MG63 (cell line): ENCODE results near the gene HTRA3. TPM values are rescaled to one million over a fixed set of nuclear protein-coding genes. Genes with fewer than 3 reads are reported as not detected.

ENCODE experiments used
- DNase-seq: peaks from one replicate; pipeline ENCODE4 v3.0.0-alpha.2; 2020
- H3K27me3 ChIP-seq: fragments of 250-450 bp; sonication (Bioruptor Pico); 2 replicates; pipeline ENCODE4 v1.5.1; 2020; ENCODE audit warnings: mild to moderate bottlenecking, moderate library complexity
- H3K36me3 ChIP-seq: fragments of 250-450 bp; sonication (Bioruptor Pico); 2 replicates; pipeline ENCODE4 v1.5.1; 2020; ENCODE audit warnings: mild to moderate bottlenecking, moderate library complexity
- H3K4me3 ChIP-seq: fragments of 250-450 bp; sonication (Bioruptor Pico); 2 replicates; pipeline ENCODE4 v1.5.1; 2020; ENCODE audit warnings: mild to moderate bottlenecking, moderate library complexity
- H3K9me3 ChIP-seq: fragments of 250-450 bp; sonication (Bioruptor Pico); 2 replicates; pipeline ENCODE4 v1.5.1; 2020; ENCODE audit warnings: mild to moderate bottlenecking, moderate library complexity
- total RNA-seq: library from RNA; depleted of rRNA; stranded (reverse); fragments of >200 nt; shearing (Covaris generic); gene quantifications from 2 replicates; pipeline ENCODE4 v1.2.3, GENCODE V29; 2014; ENCODE audit warnings: low replicate concordance

HTRA3 gene
- total RNA-seq, 1 experiment from 2014 or later, result 1.3 TPM

DNA sequence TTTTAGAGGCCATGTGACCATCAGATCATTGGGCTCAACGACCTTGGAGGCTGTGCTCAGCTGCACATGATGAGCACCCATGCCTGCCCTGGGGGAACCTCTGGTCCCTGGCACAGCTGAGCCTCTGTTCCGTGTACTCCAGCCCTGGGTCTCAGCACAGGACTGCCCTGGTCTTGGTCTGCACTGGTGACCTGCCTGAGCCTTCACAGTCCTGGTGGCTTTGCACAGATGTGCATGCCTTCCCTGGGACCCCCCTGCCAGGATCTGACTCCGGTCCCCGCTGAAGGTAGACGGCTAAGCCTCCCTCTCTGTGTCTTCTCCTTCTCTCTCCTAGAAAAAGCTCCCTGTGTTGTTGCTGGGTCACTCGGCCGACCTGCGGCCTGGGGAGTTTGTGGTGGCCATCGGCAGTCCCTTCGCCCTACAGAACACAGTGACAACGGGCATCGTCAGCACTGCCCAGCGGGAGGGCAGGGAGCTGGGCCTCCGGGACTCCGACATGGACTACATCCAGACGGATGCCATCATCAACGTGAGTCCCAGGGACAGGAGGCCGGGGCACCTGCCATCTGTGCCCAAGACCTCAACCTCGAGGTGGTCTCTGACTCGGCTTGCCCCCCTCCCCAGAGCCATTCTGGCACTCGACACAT is 21.6 kb downstream of the HTRA3 start:
- H3K27me3 ChIP-seq, result no peaks in the 10 kb centered on the region
- no peaks in the 10 kb centered on the region for H3K36me3 ChIP-seq
- DNase-seq, result no peak
- H3K4me3 ChIP-seq, result no peak overlapping the region
- H3K9me3 ChIP-seq, result no peaks in the 10 kb centered on the region

DNA sequence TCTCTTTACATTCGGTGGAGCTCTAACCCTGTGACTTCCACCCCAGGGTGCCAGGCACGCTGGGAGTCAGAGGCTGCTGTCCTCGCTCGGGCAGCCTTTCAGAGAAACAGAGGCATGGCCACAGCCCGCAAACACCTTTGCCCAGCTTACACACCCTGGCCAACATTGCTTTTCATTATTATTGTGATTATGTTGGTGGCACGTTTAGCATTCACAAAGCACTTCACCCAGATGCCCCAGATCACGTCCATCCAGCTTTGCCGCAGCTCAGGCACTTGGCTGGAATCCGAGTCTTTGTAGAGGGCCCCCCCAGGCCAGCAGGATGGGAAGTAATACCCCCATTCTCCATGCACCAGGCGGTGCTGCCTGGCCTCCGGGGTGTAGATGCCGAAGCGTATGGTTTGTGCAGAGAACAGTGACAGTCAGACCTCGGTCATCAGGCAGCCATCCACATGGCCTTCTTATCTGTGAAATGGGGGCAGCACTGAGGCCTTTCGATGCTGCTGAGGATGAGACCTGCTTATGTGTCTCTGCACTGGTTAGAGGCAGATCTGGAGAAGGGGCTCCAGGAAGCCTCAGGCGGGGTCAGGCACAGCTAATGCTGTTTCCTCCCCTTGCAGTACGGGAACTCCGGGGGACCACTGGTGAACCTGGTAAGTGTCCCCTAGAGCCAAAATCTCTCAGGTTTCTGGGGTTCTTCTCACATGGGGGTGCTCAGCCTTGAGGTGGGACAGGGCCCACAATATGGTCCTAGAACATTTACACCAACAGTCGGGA is 22.3 kb downstream of the HTRA3 start:
- no peaks in the 10 kb centered on the region for H3K27me3 ChIP-seq
- no peak for DNase-seq
- no peaks in the 10 kb centered on the region for H3K9me3 ChIP-seq
- H3K4me3 ChIP-seq, result no peak overlapping the region
- H3K36me3 ChIP-seq, result no peaks in the 10 kb centered on the region

DNA sequence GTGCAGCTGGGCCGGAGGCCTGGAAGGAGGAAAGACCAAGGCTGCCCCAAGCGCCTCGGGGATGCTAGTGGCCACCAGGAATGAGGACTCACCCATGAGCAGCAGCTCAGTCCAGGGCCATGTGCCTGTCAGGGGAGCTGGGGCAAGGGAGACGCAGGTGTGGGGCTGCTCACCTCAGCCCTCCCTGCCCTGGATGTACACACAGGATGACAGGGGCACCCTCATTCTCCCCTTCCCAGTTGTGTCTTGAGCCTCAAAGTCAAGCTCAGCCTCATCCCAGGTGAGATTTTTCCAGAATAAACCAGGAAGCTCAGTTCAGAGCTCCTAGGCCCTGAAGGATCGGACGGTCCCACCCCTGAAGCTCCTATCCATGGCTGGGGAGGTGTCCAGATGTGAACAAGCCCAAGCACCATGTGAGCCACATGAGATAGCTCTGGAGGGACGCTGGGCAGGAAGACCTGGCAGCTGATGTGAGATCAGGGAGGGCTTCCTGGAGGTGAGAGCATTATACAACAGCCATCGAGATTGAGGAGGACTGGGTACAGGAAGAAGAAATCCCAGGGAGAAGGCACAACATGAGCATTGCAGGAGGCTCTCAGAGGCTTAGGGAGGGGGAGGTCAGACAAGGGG is 23.0 kb downstream of the HTRA3 start:
- H3K27me3 ChIP-seq, result no peaks in the 10 kb centered on the region
- no peak overlapping the region for H3K4me3 ChIP-seq
- H3K36me3 ChIP-seq, result no peaks in the 10 kb centered on the region
- DNase-seq, result no peak
- H3K9me3 ChIP-seq, result no peaks in the 10 kb centered on the region

DNA sequence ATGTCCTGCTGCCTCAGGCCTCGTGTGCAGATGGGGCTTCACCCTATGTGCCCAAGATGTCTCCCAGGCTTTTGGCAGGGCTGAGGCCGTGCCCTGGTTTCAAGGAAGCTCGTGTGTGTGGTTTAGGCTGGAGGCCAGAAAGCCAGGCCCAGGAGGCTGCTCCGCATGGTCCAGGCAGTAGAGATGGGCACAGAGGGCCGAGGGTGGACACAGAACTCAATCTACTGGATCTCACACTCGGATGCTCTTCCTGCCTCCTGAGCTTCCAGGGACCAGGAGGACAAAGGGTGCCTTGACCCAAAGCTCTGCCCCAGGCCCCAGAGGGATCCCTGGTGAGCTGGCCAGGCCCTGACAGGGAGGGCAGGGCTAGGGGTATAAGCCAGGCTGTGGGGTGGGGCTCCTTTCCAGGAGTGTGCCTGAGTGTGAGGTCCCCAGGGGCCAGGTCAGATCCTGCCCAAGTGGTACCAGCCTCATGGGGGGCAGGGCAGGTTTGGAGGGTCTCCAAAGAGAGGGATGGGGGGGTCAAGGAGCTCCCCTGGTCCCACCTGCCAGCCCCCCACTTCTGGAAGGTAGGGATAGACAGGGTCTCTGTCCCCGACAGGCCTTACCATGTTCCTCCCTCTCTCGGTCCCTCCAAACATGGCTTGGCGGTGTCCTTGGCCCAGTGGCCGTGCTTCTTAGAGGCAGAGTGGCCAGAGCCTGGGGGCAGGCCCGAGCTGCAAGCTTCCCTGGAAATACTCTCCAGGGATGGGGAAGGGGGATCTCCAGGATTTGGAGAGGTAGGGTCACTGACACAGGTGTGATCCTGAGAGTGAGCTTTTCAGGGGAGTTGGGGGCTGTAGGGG is 23.8 kb downstream of the HTRA3 start:
- no peaks in the 10 kb centered on the region for H3K27me3 ChIP-seq
- DNase-seq, result no peak

DNA sequence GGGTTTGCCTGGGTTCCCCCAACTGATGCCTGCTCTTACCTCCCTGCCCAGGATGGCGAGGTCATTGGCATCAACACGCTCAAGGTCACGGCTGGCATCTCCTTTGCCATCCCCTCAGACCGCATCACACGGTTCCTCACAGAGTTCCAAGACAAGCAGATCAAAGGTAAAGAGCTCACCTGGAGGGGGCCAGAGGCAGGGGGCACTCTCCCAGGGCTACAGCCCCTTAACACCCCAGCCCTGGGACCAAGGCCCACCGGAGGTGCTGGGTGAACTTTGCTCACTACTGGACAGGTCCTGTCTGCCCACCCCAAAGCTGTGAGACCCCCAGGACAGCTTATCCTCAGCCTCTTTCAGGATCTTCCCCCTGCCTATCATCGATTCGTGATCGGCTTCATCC is 24.5 kb downstream of the HTRA3 start:
- H3K4me3 ChIP-seq, result no peak overlapping the region
- H3K36me3 ChIP-seq, result no peaks in the 10 kb centered on the region
- no peak for DNase-seq
- no peaks in the 10 kb centered on the region for H3K9me3 ChIP-seq
- H3K27me3 ChIP-seq, result no peaks in the 10 kb centered on the region

More for the DNA sequence above, 23.8 kb downstream of the HTRA3 start:
- H3K4me3 ChIP-seq, result no peak overlapping the region
- H3K36me3 ChIP-seq, result no peaks in the 10 kb centered on the region
- H3K9me3 ChIP-seq, result no peaks in the 10 kb centered on the region

DNA sequence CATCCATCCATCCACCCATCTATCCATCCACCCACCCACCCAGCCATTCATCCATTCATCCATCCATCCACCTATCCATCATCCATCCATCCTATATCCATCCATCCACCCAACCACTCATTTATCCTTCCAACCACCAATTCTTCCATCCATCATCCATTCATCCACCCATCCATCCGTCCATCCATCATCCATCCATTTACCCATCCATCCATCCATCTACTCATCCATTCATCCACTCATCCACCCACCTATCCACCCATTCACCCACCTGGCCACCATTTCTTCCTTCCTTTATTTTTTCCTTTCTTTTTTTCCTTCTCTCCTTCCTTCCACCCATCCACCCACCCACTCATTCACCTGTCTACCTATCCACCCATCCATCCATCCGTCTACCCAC is 25.2 kb downstream of the HTRA3 start:
- Histone ChIP-seq H3K36me3 (no peaks in the 10 kb centered on the region), H3K4me3 (no peak overlapping the region), H3K27me3 (no peaks in the 10 kb centered on the region), H3K9me3 (no peaks in the 10 kb centered on the region)
- DNase-seq, result no peak

DNA sequence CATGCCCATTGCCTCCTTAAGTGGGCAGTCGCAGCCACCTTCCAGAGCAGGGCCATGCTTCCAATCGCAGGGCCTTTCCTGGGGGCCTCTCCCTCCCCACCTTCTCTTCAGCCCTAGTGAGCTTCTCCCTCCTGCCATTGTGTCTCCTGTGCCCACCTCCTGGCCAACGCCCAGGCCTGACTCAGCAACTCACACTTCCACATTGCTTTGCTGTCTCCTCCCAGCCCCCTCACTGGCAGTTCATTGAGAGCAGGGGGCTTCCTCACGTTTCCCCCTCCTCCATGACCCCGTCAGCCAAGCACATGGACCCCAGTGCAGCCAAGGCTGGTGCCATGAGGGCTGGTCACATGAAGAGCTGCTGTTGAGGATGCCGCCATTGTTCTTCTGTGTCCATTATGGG is 25.9 kb downstream of the HTRA3 start:
- Histone ChIP-seq H3K4me3 (no peak overlapping the region), H3K36me3 (no peaks in the 10 kb centered on the region), H3K27me3 (no peaks in the 10 kb centered on the region), H3K9me3 (no peaks in the 10 kb centered on the region)
- DNase-seq, result no peak

DNA sequence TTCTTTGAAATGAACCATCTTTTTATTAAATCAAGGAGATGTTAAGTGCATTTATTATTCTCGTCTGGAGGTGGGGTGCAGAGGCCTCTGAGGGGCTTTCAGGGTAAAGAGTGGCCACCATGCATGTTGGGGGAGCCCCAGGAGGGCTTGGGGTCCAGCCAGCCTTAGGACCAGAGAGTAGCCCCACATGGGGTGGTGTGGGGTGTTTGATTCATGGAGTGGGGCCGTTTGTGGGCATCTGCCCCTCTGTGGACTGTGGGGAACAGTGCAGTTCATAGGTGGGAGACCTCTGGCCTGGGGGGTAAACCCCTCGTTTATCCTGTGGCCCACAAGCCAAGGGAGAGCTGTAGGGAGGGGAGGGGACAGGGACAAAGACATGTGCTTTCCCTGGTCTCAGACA is 26.9 kb downstream of the HTRA3 start:
- Histone ChIP-seq H3K9me3 (no peaks in the 10 kb centered on the region), H3K36me3 (no peaks in the 10 kb centered on the region), H3K4me3 (no peak overlapping the region), H3K27me3 (no peaks in the 10 kb centered on the region)
- no peak for DNase-seq

DNA sequence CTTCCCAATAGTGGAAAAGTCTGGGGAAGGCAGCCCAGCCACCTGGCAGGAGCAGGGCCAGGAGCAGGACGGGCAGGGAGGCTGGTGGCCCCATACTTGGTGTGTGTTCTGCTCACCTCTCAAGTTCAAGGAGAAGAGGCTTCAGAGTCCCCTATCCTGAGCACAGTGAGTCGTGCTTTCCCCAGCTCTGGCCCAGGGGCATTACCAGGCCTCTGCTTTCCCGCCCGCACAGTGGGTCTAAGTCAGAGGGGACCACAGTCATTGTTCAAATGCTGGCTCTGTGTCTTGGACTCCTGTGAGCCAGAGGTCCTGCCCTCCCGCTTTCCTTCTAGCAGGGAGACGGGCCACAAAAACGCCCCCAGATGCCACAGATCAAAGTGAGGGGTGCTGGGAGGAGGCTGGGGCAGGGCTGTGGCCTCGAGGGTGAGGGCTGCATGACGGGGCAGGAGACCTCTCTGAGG is 27.6 kb downstream of the HTRA3 start:
- Histone ChIP-seq H3K4me3 (no peak overlapping the region), H3K36me3 (no peaks in the 10 kb centered on the region), H3K27me3 (no peaks in the 10 kb centered on the region), H3K9me3 (no peaks in the 10 kb centered on the region)
- DNase-seq, result no peak

DNA sequence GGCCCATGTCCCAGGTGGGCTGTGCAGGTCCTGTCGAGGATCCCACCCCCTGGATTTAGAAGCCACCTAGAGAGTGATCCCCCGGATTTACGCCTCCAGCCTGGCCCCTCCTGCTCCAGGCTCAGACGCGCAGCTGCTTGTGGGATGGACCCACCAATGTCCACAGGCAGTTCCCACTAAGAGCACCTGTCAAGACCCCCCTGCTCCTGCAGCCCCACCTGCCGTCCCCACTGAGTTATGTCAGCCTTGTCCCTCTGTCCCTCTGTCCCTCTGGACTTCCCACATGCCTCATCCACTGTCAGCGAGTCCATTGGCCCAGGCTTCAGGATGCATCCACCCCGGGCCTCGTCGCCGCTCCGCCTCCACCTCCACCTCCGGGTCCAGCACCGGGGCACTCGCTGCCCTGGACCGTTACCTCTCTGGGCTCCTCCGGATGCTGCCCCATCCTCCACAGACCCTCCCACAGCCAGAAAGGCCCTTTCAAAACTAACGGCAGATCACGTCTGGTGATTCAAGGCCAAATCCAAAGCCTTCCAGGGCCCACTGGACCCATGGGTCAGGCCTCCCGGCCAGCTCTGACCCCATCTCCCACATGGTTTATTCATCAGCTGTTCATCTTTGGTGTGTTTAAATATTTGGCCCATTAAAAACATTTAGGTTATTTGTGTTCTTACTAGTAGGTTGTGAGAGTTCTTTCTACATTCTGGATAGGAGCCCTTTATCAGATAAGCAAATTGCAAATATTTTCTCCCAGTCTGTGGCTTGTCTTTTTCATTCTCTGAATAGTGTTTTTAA is 28.3 kb downstream of the HTRA3 start:
- no peaks in the 10 kb centered on the region for H3K36me3 ChIP-seq
- DNase-seq, result no peak
- no peaks in the 10 kb centered on the region for H3K9me3 ChIP-seq
- H3K4me3 ChIP-seq, result no peak overlapping the region
- no peaks in the 10 kb centered on the region for H3K27me3 ChIP-seq

DNA sequence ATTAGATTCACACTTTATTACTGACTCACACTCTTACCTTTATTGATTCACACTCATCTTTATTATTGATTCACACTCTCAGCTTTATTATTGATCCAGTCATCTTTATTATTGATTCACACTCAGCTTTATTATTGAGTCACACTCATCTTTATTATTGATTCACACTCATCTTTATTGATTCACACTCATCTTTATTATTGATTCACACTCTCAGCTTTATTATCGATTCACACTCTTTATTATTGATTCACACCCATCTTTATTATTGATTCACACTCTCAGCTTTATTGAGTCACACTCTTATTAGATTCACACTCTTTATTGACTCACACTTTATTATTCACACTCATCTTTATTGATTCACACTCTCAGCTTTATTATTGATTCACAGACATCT is 31.3 kb downstream of the HTRA3 start:
- DNase-seq, result no peak
- Histone ChIP-seq H3K4me3 (no peak overlapping the region), H3K36me3 (no peaks in the 10 kb centered on the region), H3K27me3 (no peaks in the 10 kb centered on the region), H3K9me3 (no peaks in the 10 kb centered on the region)

DNA sequence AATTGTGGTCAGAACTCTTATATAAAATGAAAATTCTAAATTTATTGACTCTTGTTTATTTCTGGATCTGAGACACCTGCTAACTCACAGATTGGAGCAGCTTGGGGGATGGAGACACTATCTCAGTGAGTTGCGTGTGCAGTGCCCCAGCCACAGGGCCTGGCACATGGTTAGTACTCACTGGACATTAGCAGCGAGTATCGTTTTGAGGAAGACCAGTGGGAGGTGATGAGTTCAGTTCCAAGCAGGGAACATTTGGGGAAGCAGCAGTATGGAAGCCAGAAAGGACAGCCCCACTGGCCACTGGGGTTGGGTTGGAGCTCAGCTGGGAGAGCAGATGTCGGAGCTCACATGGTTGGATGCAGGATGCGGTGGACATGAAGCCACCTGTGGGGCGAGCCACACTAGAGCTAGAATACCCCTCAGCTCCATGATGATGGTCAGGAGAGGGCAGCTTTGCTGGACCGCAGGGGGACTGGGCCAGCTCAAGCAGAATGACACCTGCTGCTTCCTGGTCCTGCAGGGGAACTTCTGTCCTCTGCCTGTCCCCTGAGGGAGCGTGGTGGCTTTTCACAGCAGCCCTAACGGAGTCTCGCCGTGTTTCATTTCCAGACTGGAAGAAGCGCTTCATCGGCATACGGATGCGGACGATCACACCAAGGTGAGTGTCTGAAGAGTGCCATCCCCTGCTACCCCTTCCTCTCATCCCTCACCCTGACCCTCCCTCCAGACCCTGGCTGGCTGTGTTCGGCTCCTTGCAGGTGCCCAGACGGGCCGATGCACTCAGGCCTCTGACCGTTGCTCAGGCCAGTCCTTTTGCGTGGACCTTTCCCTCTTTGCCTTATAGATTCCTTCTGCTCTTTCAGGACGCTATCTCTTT is 32.5 kb downstream of the HTRA3 start:
- H3K9me3 ChIP-seq, result no peaks in the 10 kb centered on the region
- DNase-seq, result no peak
- H3K36me3 ChIP-seq, result no peaks in the 10 kb centered on the region
- no peak overlapping the region for H3K4me3 ChIP-seq
- no peaks in the 10 kb centered on the region for H3K27me3 ChIP-seq

DNA sequence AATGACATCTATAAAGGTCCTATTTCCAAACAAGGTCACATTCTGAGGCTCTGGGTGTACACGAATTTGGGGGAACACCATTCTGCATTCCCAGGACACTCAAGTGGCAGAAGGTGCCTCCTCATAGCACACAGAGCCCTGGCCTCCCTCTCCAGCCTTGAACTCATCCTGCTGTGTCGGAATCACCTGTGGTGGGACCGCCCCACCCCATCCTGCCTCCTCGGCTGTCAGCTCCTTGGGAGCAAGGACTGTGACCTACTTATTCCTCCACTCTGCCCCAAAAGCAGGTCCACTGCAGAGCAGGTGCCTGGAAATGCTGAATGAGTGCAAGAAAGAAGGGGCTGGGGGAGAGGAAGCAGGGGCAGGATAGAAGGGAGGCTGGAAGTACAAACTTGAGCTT is 33.5 kb downstream of the HTRA3 start:
- Histone ChIP-seq H3K4me3 (no peak overlapping the region), H3K36me3 (no peaks in the 10 kb centered on the region), H3K27me3 (no peaks in the 10 kb centered on the region), H3K9me3 (no peaks in the 10 kb centered on the region)
- DNase-seq, result no peak

DNA sequence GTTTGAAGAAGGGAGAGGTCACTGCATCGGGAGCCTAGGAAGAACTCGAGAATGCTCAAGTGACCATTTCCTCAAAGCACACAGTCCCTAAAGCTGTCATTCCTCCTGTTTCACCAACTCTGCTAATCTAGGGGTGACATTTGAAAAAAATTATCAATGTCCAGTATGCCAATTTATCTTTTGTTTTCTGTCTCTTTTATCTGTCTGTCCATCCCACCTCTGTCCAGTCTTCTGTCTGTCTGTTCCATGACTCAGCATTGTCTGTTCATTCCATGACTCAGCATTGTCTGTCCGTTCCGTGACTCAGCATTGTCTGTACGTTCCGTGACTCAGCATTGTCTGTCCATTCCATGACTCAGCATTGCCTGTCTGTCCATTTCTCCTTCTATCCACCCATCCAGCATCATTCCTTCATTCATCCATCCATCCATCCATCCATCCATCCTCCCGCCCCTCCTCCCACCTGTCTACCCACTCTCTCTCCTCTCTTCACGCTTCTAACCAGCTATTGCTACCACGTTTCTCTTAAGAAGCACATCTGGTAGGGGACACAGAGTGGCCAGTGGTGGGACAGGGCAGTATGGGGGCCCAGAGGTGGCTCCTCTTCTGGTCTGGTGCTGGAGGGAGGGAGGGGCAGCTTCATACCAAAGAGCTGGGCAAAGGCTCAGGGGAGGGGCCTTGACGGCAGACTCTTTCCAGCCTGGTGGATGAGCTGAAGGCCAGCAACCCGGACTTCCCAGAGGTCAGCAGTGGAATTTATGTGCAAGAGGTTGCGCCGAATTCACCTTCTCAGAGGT is 34.1 kb downstream of the HTRA3 start:
- no peaks in the 10 kb centered on the region for H3K9me3 ChIP-seq
- H3K4me3 ChIP-seq, result no peak overlapping the region
- DNase-seq, result peak; percentile 60
- no peaks in the 10 kb centered on the region for H3K36me3 ChIP-seq
- H3K27me3 ChIP-seq, result no peaks in the 10 kb centered on the region
